GM12878 (cell line): ENCODE data around the gene RPL5. TPM values are rescaled to one million over a fixed set of nuclear protein-coding genes. Genes with fewer than 3 reads are reported as not detected.

Source experiments
- ATAC-seq: fragments of 200-7000 bp; cut with Tn5 transposase; 3 replicates; pipeline ENCODE4 v1.9.1; 2020; ENCODE audit warnings: mild to moderate bottlenecking, moderate library complexity
- BruUV-seq: library from RNA; stranded (reverse); fragments of 400-500 nt; replicated peaks from 2 replicates; lab custom pipeline; 2021; lab: Mats Ljungman, UMichigan
- CTCF ChIA-PET: fragments of 300-600 bp; sonication (Branson Sonifier 250); formaldehyde crosslinking; extraction: SDS; loops from one replicate; lab custom pipeline; 2021; ENCODE audit warnings: inconsistent platforms; lab: Yijun Ruan, JAX
- POLR2A ChIA-PET: fragments of 350-600 bp; formaldehyde crosslinking; extraction: SDS; loops from one replicate; lab custom pipeline; 2021; ENCODE audit warnings: inconsistent platforms; lab: Charles Lee
- RAD21 ChIA-PET: fragments of 300-600 bp; sonication (Branson Sonifier 250); formaldehyde crosslinking; loops from one replicate; lab custom pipeline; 2023; ENCODE audit warnings: antibody characterized with exemption; ENCODE audit not compliant: unreplicated experiment; lab: Charles Lee
- SMC1A ChIA-PET: fragments of 300-600 bp; sonication (Branson Sonifier 250); formaldehyde crosslinking; loops from one replicate; lab custom pipeline; 2023; ENCODE audit not compliant: unreplicated experiment, uncharacterized antibody; lab: Charles Lee
- DNase-seq: peaks from one replicate; pipeline ENCODE4 v3.0.0-alpha.2; 2011; ENCODE audit warnings: low read depth, low spot score
- FAIRE-seq: peaks from 3 replicates; lab custom pipeline; 2011; peaks lifted over from hg19 to GRCh38; lab: Jason Lieb, UNC
- H2AFZ ChIP-seq: 2 replicates; pipeline ENCODE4 v1.6.0; 2011; ENCODE audit warnings: low read depth, low read length, control low read depth; ENCODE audit not compliant: control insufficient read depth
- H3K27ac ChIP-seq: 2 replicates; pipeline ENCODE4 v1.5.1; 2011; ENCODE audit warnings: control low read depth; ENCODE audit not compliant: control insufficient read depth, insufficient read depth
- H3K27me3 ChIP-seq, 2 experiments: replicated peaks in 1 of 2; 2 replicates each; pipeline versions ENCODE4 v1.6.0 to v1.6.1; 2011; ENCODE audit warnings: low read length in 1 of 2; ENCODE audit not compliant: control insufficient read depth in 2 of 2, insufficient read depth in 2 of 2
- H3K36me3 ChIP-seq, 2 experiments: 2 replicates each; pipeline ENCODE4 v1.5.1; 2011; ENCODE audit warnings: low read length in 1 of 2; ENCODE audit not compliant: control insufficient read depth in 2 of 2, insufficient read depth in 2 of 2
- H3K4me1 ChIP-seq: 2 replicates; pipeline ENCODE4 v1.6.1; 2011; ENCODE audit warnings: mild to moderate bottlenecking, low read length, moderate library complexity, mixed read lengths; ENCODE audit not compliant: control insufficient read depth, insufficient read depth
- H3K4me2 ChIP-seq: 2 replicates; pipeline ENCODE4 v1.6.0; 2011; ENCODE audit warnings: control low read depth; ENCODE audit not compliant: control insufficient read depth, insufficient read depth
- H3K4me3 ChIP-seq: fragments of 200-600 bp; sonication (generic); 2 replicates; pipeline ENCODE4 v1.5.1; 2016
- H3K79me2 ChIP-seq: 2 replicates; pipeline ENCODE4 v1.6.0; 2011; ENCODE audit warnings: low read length; ENCODE audit not compliant: control insufficient read depth, insufficient read depth
- H3K9ac ChIP-seq: 2 replicates; pipeline ENCODE4 v1.8.0; 2011; ENCODE audit warnings: low read length, control low read depth, mixed read lengths; ENCODE audit not compliant: control insufficient read depth, insufficient read depth
- H3K9me3 ChIP-seq: replicated peaks from 3 replicates; pipeline ENCODE4 v1.5.1; 2011; ENCODE audit warnings: mild to moderate bottlenecking, low read length; ENCODE audit not compliant: control insufficient read depth, insufficient read depth
- H4K20me1 ChIP-seq: 2 replicates; pipeline ENCODE4 v1.6.0; 2011; ENCODE audit not compliant: control insufficient read depth, insufficient read depth
- ATF7 ChIP-seq: fragments of 450-650 bp; IDR thresholded peaks from 2 replicates; pipeline ENCODE4 v1.6.1; 2016; ENCODE audit warnings: low read depth, mild to moderate bottlenecking
- NFYB ChIP-seq: IDR thresholded peaks from 2 replicates; pipeline ENCODE4 v1.6.1; 2011; ENCODE audit warnings: low read depth, mild to moderate bottlenecking, low read length, improper control_type of control experiment, moderate library complexity; ENCODE audit not compliant: insufficient read depth
- USF1 ChIP-seq: IDR thresholded peaks from 2 replicates; pipeline ENCODE4 v1.6.1; 2011; ENCODE audit warnings: borderline replicate concordance, low read depth, mild to moderate bottlenecking, moderate library complexity, mixed read lengths, low read length; ENCODE audit not compliant: insufficient read depth; ENCODE audit errors: extremely low read length
- ZBTB40 ChIP-seq: fragments of 450-650 bp; IDR thresholded peaks from 2 replicates; pipeline ENCODE4 v1.6.1; 2016; ENCODE audit warnings: mild to moderate bottlenecking, moderate library complexity, borderline replicate concordance
- ZNF622 ChIP-seq: fragments of 450-650 bp; IDR thresholded peaks from 2 replicates; pipeline ENCODE4 v1.6.1; 2017; ENCODE audit warnings: mild to moderate bottlenecking, inconsistent platforms
- in situ Hi-C: fragments of 300-500 bp; cut with MboI; formaldehyde crosslinking; loops from 9 replicates; pipeline ENCODE4 v1.14.3; 2018; ENCODE audit warnings: mixed read lengths
- intact Hi-C: fragments of 100-400 bp; cut with micrococcal nuclease; formaldehyde crosslinking; loops from one replicate; pipeline ENCODE4 v1.14.2; 2022; ENCODE audit not compliant: unreplicated experiment
- polyA plus RNA-seq, 11 experiments: library from polyadenylated mRNA; depleted of rRNA in 4 of 11; unstranded in 6 of 11; stranded (reverse) in 5 of 11; fragments of >200 nt; fragmentation: Nextera tagmentation in 4 of 11; fragmentation: Illumina TruSeq in 1 of 11; extraction: Ambion mirVana in 4 of 11; extraction: Trizol in 1 of 11; gene quantifications; 1 replicate in 1 of 11; 2 replicates in 10 of 11; pipeline versions ENCODE4 v1.2.1 to v1.2.3, GENCODE V29; 2011 to 2016; ENCODE audit warnings: inconsistent platforms in 2 of 11, missing spikeins in 2 of 11, low read depth in 1 of 11
- total RNA-seq, 4 experiments: library from RNA; depleted of rRNA in 3 of 4; stranded (reverse); fragments of >200 nt in 3 of 4; fragmentation: Illumina TruSeq in 1 of 4; extraction: Trizol in 1 of 4; gene quantifications; 2 replicates each; pipeline versions ENCODE4 v1.2.1 to v1.2.3, GENCODE V29; 2013 to 2021

The RPL5 gene
- total and polyA plus RNA-seq, 10 of the 15 experiments (the other 5 are each of a cell fraction or from before 2014, with no cell fraction given): 1,685 to 6,047 (median 2,601) TPM

DNA sequence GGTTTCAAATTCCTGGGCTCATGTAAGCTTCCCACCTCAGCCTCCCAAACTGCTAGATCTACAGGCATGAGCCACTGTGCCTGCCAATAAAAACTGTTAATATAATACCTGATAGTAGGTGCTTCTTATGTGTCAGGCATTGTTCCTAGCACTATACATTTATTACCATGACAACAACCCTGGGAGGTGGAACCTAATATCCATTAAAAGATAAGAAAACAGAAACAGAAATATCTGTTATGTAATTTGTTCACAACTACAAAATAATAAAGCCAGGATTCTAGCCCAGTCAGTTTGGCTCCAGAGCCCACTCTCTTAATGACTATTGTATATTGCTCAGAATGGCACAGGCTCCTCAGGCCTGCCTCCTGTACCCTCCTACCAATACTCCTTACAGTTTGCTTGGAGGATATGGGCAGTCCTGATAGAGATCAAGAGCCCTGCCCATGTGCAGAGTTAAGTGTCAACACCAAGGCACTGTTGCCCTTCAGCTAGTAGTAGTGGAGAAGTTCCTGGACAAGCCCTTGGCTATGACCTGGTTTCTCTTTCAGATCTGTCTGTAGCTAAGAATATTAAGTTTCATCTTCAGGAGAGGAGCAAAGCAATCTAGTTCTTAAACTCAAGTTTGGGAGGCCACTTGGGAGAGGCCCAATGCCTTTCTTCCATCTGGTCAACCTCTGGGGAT, 22.4 kb downstream of the RPL5 start:
- Histone ChIP-seq H3K27me3 (no peaks in the 10 kb centered on the region), H3K27ac (no peak overlapping the region), H3K9ac (no peak overlapping the region), H4K20me1 (no peaks in the 10 kb centered on the region), H3K79me2 (no peaks in the 10 kb centered on the region), H3K4me3 (no peak overlapping the region), H3K36me3 (no peaks in the 10 kb centered on the region; a peak in 3 of 4 replicates), H3K9me3 (no peaks in the 10 kb centered on the region; the same call in 2 of the 3 replicates)
- ATAC-seq (peak; percentile 49), DNase-seq (no peak)
- in situ Hi-C loops: no loop called here
- RAD21 ChIA-PET: interaction anchor here (2.5 to 2.8 kb wide), 2 partner anchors 106 to 140 kb away, joined by 8 read pairs; partner anchors contain the start of gene DIPK1A
- TF ChIP-seq ATF7: no peak
- no peak for TF ChIP-seq ZBTB40
- no peak for TF ChIP-seq ZNF622
- TF ChIP-seq NFYB: no peak
- no peak for TF ChIP-seq USF1
- TF ChIP-seq, all 136 proteins: peak for 0
- ChIA-PET CTCF (interaction anchor here (0.8 to 7.7 kb wide), 6 partner anchors 14 to 208 kb away, joined by 3 to 165 read pairs (median 4); partner anchors contain the start of gene DIPK1A), SMC1A (interaction anchor here (0.7 to 7.5 kb wide), 8 partner anchors 9 to 343 kb away, joined by 3 to 179 read pairs (median 4); partner anchors contain the start of gene DIPK1A), POLR2A (interaction anchor here (0.6 to 1.0 kb wide), 2 partner anchors 121 to 624 kb away, joined by 3 to 4 read pairs; no protein-coding TSS in a partner anchor)
- Histone ChIP-seq H3K4me1 (peaks cover 9% of the 10 kb centered on the region), H2AFZ (no peak overlapping the region), H3K4me2 (no peak overlapping the region; the same call in 1 of the 2 replicates)
- no TSS peak for BruUV-seq
- intact Hi-C loops: no loop called here
- no peak for FAIRE-seq
